Common myeloid progenitor, CD34-positive (primary cell): ENCODE results near the gene CUEDC2.

Experiments used
- CTCF ChIA-PET: fragments of 350-600 bp; sonication (Branson Sonifier 250); formaldehyde crosslinking; loops from one replicate; lab custom pipeline; 2021; ENCODE audit warnings: antibody characterized with exemption; lab: Charles Lee
- POLR2A ChIA-PET: fragments of 350-600 bp; sonication (Branson Sonifier 250); formaldehyde crosslinking; loops from one replicate; lab custom pipeline; 2021; ENCODE audit warnings: antibody characterized with exemption; lab: Charles Lee
- DNase-seq, 3 donors: peaks; one replicate each; pipeline versions ENCODE4 v3.0.0 to v3.0.0-alpha.2; 2013
- H3K27ac ChIP-seq, 2 experiments: 1 replicate in 1 of 2; 2 replicates in 1 of 2; pipeline ENCODE4 v1.7.0; 2013; ENCODE audit warnings: inconsistent platforms in 2 of 2, low read length in 2 of 2, mild to moderate bottlenecking in 2 of 2, low read depth in 1 of 2, moderate library complexity in 1 of 2; ENCODE audit not compliant: severe bottlenecking in 2 of 2, insufficient read depth in 1 of 2, poor library complexity in 1 of 2
- H3K27me3 ChIP-seq, 5 experiments: replicated peaks in 2 of 5; 1 replicate in 3 of 5; 2 replicates in 2 of 5; pipeline versions ENCODE4 v1.6.1 to v1.7.0; 2013; ENCODE audit warnings: low read length in 4 of 5, mild to moderate bottlenecking in 2 of 5, moderate library complexity in 2 of 5, inconsistent platforms in 1 of 5; ENCODE audit not compliant: insufficient read depth in 5 of 5, control insufficient read depth in 4 of 5
- H3K36me3 ChIP-seq, 4 experiments: 1 replicate in 2 of 4; 2 replicates in 2 of 4; pipeline versions ENCODE4 v1.6.1 to v1.7.0; 2013; ENCODE audit warnings: low read length in 3 of 4, control low read depth in 1 of 4, mild to moderate bottlenecking in 1 of 4; ENCODE audit not compliant: control insufficient read depth in 4 of 4, insufficient read depth in 4 of 4
- H3K4me1 ChIP-seq, 4 experiments: 1 replicate in 3 of 4; 2 replicates in 1 of 4; pipeline versions ENCODE4 v1.6.1 to v1.7.1; 2013; ENCODE audit warnings: low read length in 3 of 4, mild to moderate bottlenecking in 3 of 4, control low read depth in 1 of 4, inconsistent platforms in 1 of 4, moderate library complexity in 1 of 4; ENCODE audit not compliant: control insufficient read depth in 4 of 4, insufficient read depth in 4 of 4; ENCODE audit errors: control extremely low read depth in 1 of 4
- H3K4me3 ChIP-seq, 7 experiments: 1 replicate in 4 of 7; 2 replicates in 3 of 7; pipeline versions ENCODE4 v1.5.1 to v1.7.0; 2013; ENCODE audit warnings: mild to moderate bottlenecking in 7 of 7, low read length in 6 of 7, moderate library complexity in 6 of 7, inconsistent platforms in 2 of 7, low read depth in 2 of 7, control low read depth in 1 of 7; ENCODE audit not compliant: insufficient read depth in 4 of 7, control insufficient read depth in 1 of 7; ENCODE audit errors: extremely low read depth in 1 of 7
- H3K9me3 ChIP-seq, 5 experiments: 1 replicate in 4 of 5; 2 replicates in 1 of 5; pipeline versions ENCODE4 v1.6.1 to v1.7.1; 2013; ENCODE audit warnings: low read length in 4 of 5, mild to moderate bottlenecking in 2 of 5, inconsistent platforms in 1 of 5, low read depth in 1 of 5, moderate library complexity in 1 of 5; ENCODE audit not compliant: control insufficient read depth in 4 of 5, insufficient read depth in 2 of 5; ENCODE audit errors: control extremely low read depth in 1 of 5
- whole genome bisulfite sequencing: methylation state at CpG from one replicate; pipeline ENCODE4 v1.1.5; 2013; ENCODE audit not compliant: insufficient coverage; 5-methylcytosine and 5-hydroxymethylcytosine counted together

The CUEDC2 gene

GRCh38 chr10:102403115-102403514 lies 29.3 kb downstream of the CUEDC2 start:
- ChIA-PET POLR2A (interaction anchor here (0.9 to 3.5 kb wide), 3 partner anchors 9 to 180 kb away, joined by 3 to 31 read pairs (median 3); partner anchors contain the start of gene FBXL15), CTCF (interaction anchor here (1.1 to 4.0 kb wide), 11 partner anchors 9 to 180 kb away, joined by 3 to 28 read pairs (median 7); partner anchors contain the start of genes C10orf95, ELOVL3, NFKB2 and PSD)
- H3K36me3 ChIP-seq = peaks cover 0 to 24% (median 11%) of the 10 kb centered on the region in 4 experiments
- no peak for DNase-seq
- no peaks in the 10 kb centered on the region for H3K9me3 ChIP-seq
- 97% methylated on average over 13 of the region's 13 CpGs for WGBS
- H3K4me3 ChIP-seq = no peak overlapping the region
- H3K27ac ChIP-seq = no peak overlapping the region
- peaks cover 0 to 6% (median 3%) of the 10 kb centered on the region in 5 experiments for H3K27me3 ChIP-seq
- peaks cover 0 to 15% (median 9%) of the 10 kb centered on the region in 4 experiments for H3K4me1 ChIP-seq

- WGBS = 100% methylated on average over 4 of the region's 5 CpGs
- CTCF ChIA-PET = interaction anchor here (1.0 to 4.0 kb wide), 9 partner anchors 8 to 181 kb away, joined by 3 to 28 read pairs (median 7); partner anchors contain the start of genes C10orf95, ELOVL3, NFKB2 and PSD
- H3K4me1 ChIP-seq = peaks cover 0 to 15% (median 9%) of the 10 kb centered on the region in 4 experiments
- H3K36me3 ChIP-seq = peaks cover 0 to 26% (median 15%) of the 10 kb centered on the region in 4 experiments
- no peaks in the 10 kb centered on the region for H3K9me3 ChIP-seq
- no peak overlapping the region for H3K27ac ChIP-seq
- POLR2A ChIA-PET = interaction anchor here (3.5 kb wide), 1 partner anchor 9 kb away, joined by 31 read pairs; no protein-coding TSS in a partner anchor
- DNase-seq = no peak
- peaks cover 0 to 4% (median 0%) of the 10 kb centered on the region in 5 experiments for H3K27me3 ChIP-seq
- H3K4me3 ChIP-seq = no peak overlapping the region
Measured at GRCh38 chr10:102402512-102402896, 29.9 kb downstream of the CUEDC2 start.

- Histone ChIP-seq H3K36me3 (peaks cover 0 to 30% (median 17%) of the 10 kb centered on the region in 4 experiments), H3K9me3 (no peaks in the 10 kb centered on the region), H3K27ac (no peak overlapping the region), H3K4me1 (peaks cover 0 to 15% (median 9%) of the 10 kb centered on the region in 4 experiments), H3K4me3 (no peak overlapping the region), H3K27me3 (no peaks in the 10 kb centered on the region)
- peak in 1 of 3 donors; percentile 9 for DNase-seq
- ChIA-PET CTCF (interaction anchor here (1.0 to 6.7 kb wide), 7 partner anchors 8 to 181 kb away, joined by 3 to 45 read pairs (median 16); partner anchors contain the start of gene FBXL15), POLR2A (interaction anchor here (1.8 kb wide), 1 partner anchor 14 kb away, joined by 4 read pairs; no protein-coding TSS in a partner anchor)
- WGBS = 98% methylated on average over 13 of the region's 18 CpGs
Measured at GRCh38 chr10:102401735-102402511, 30.5 kb downstream of the CUEDC2 start.

GRCh38 chr10:102401342-102401654 lies 31.1 kb downstream of the CUEDC2 start:
- no peak for DNase-seq
- 93% methylated on average over 8 of the region's 8 CpGs for WGBS
- no peak overlapping the region for H3K27ac ChIP-seq

GRCh38 chr10:102400598-102401341 lies 31.6 kb downstream of the CUEDC2 start:
- Histone ChIP-seq H3K9me3 (no peaks in the 10 kb centered on the region), H3K27me3 (no peaks in the 10 kb centered on the region), H3K27ac (no peak overlapping the region), H3K36me3 (peaks cover 0 to 34% (median 19%) of the 10 kb centered on the region in 4 experiments), H3K4me3 (no peak overlapping the region), H3K4me1 (peaks cover 0 to 26% (median 18%) of the 10 kb centered on the region in 4 experiments)
- ChIA-PET CTCF (interaction anchor here (1.0 to 6.7 kb wide), 17 partner anchors 7 to 174 kb away, joined by 3 to 45 read pairs (median 6); partner anchors contain the start of genes CUEDC2 and FBXL15), POLR2A (interaction anchor here (1.3 to 1.8 kb wide), 2 partner anchors 13 to 21 kb away, joined by 4 read pairs; no protein-coding TSS in a partner anchor)
- DNase-seq = peak in 1 of 3 donors; percentile 8
- WGBS = 96% methylated on average over 17 of the region's 22 CpGs

More at GRCh38 chr10:102401342-102401654, 31.1 kb downstream of the CUEDC2 start:
- Histone ChIP-seq H3K4me1 (peaks cover 0 to 21% (median 13%) of the 10 kb centered on the region in 4 experiments), H3K4me3 (no peak overlapping the region), H3K9me3 (no peaks in the 10 kb centered on the region), H3K27me3 (no peaks in the 10 kb centered on the region), H3K36me3 (peaks cover 0 to 34% (median 19%) of the 10 kb centered on the region in 4 experiments)
- ChIA-PET CTCF (interaction anchor here (1.0 to 6.7 kb wide), 9 partner anchors 8 to 182 kb away, joined by 3 to 45 read pairs (median 7); partner anchors contain the start of gene FBXL15), POLR2A (interaction anchor here (1.8 kb wide), 1 partner anchor 13 kb away, joined by 4 read pairs; no protein-coding TSS in a partner anchor)

- Histone ChIP-seq H3K27ac (no peak overlapping the region), H3K27me3 (no peaks in the 10 kb centered on the region), H3K36me3 (peaks cover 0 to 34% (median 19%) of the 10 kb centered on the region in 4 experiments), H3K4me1 (peaks cover 0 to 26% (median 22%) of the 10 kb centered on the region in 4 experiments), H3K4me3 (no peak overlapping the region), H3K9me3 (no peaks in the 10 kb centered on the region)
- DNase-seq = peak in 1 of 3 donors; percentile 6
- POLR2A ChIA-PET = interaction anchor here (0.8 to 1.3 kb wide), 2 partner anchors 22 to 79 kb away, joined by 3 to 4 read pairs; no protein-coding TSS in a partner anchor
- WGBS = 93% methylated on average over 10 of the region's 17 CpGs
- CTCF ChIA-PET = interaction anchor here (0.7 to 6.7 kb wide), 22 partner anchors 8 to 182 kb away, joined by 3 to 45 read pairs (median 6); partner anchors contain the start of genes CUEDC2 and FBXL15
Measured at GRCh38 chr10:102400076-102400475, 32.3 kb downstream of the CUEDC2 start.
